ENCODE measurements around the gene ACOT2.
"Not testable (repeated sequence)": the region's sequence is repeated elsewhere in the genome, so short reads cannot be mapped to it uniquely, and the experiment has no call there.

The ACOT2 gene

GRCh38 chr14:73569185-73569958 lies at the start of gene ACOT2:
Gene ACOT2, plus strand, starts transcription at chr14:73569213. Its CDS starts 28 bp downstream, at chr14:73569241.
- DNase-seq = peak; percentile 83

GRCh38 chr14:73521229-73521628 lies 47.8 kb upstream of the ACOT2 start:
- DNase-seq = no peak

GRCh38 chr14:73524493-73524892 lies 44.5 kb upstream of the ACOT2 start:
- no peak for DNase-seq

GRCh38 chr14:73526036-73526984 lies 42.7 kb upstream of the ACOT2 start:
- no peak for DNase-seq

- not testable (repeated sequence) for DNase-seq
Observed at GRCh38 chr14:73529356-73529755, 39.7 kb upstream of the ACOT2 start.

GRCh38 chr14:73531971-73532370 lies 37.0 kb upstream of the ACOT2 start:
- not testable (repeated sequence) for DNase-seq

GRCh38 chr14:73537244-73538045 lies 31.6 kb upstream of the ACOT2 start:
- DNase-seq = not testable (repeated sequence)

GRCh38 chr14:73539017-73539416 lies 30.0 kb upstream of the ACOT2 start:
- peak; percentile 37 for DNase-seq

GRCh38 chr14:73542961-73543360 lies 26.1 kb upstream of the ACOT2 start:
- not testable (repeated sequence) for DNase-seq

GRCh38 chr14:73545353-73545752 lies 23.7 kb upstream of the ACOT2 start:
- not testable (repeated sequence) for DNase-seq

- DNase-seq = not testable (repeated sequence)
Observed at GRCh38 chr14:73549097-73549496, 19.9 kb upstream of the ACOT2 start.

GRCh38 chr14:73549889-73550524 lies 19.0 kb upstream of the ACOT2 start:
- not testable (repeated sequence) for DNase-seq

- no peak for DNase-seq
Observed at GRCh38 chr14:73553845-73554244, 15.2 kb upstream of the ACOT2 start.

GRCh38 chr14:73557201-73557600 lies 11.8 kb upstream of the ACOT2 start:
- DNase-seq = not testable (repeated sequence)

GRCh38 chr14:73558238-73558637 lies 10.8 kb upstream of the ACOT2 start:
- not testable (repeated sequence) for DNase-seq

- not testable (repeated sequence) for DNase-seq
Observed at GRCh38 chr14:73562256-73562655, 6.8 kb upstream of the ACOT2 start.

GRCh38 chr14:73562696-73563095 lies 6.3 kb upstream of the ACOT2 start:
- not testable (repeated sequence) for DNase-seq

- not testable (repeated sequence) for DNase-seq
Observed at GRCh38 chr14:73566431-73566830, 2.6 kb upstream of the ACOT2 start.

- DNase-seq = not testable (repeated sequence)
Observed at GRCh38 chr14:73566935-73567334, 2.1 kb upstream of the ACOT2 start.

- DNase-seq = no peak
Observed at GRCh38 chr14:73567358-73567757, 1.7 kb upstream of the ACOT2 start.

GRCh38 chr14:73567951-73568885 lies 795 bp upstream of the ACOT2 start:
- DNase-seq = peak; percentile 49
